Dendritic cell treated with granulocyte-macrophage colony-stimulating factor and Interleukin-4, amounts not matched to agents 40 ng/mL and 50 ng/mL, for 4 days (primary cell): ENCODE data around the gene EVPLL.
"Not testable (repeated sequence)": the region's sequence is repeated elsewhere in the genome, so short reads cannot be mapped to it uniquely, and the experiment has no call there.

ENCODE experiments used
- H3K27ac Mint-ChIP-seq: one replicate; pipeline ENCODE4 v1.8.0; 2022; ENCODE audit warnings: mild to moderate bottlenecking, mixed read lengths
- H3K27me3 Mint-ChIP-seq: one replicate; pipeline ENCODE4 v1.8.0; 2022; ENCODE audit warnings: mild to moderate bottlenecking, mixed read lengths
- H3K36me3 Mint-ChIP-seq: one replicate; pipeline ENCODE4 v1.8.0; 2022; ENCODE audit warnings: low read depth, mixed read lengths
- H3K4me1 Mint-ChIP-seq: one replicate; pipeline ENCODE4 v1.8.0; 2022; ENCODE audit warnings: low read depth, mixed read lengths
- H3K4me3 Mint-ChIP-seq: one replicate; pipeline ENCODE4 v1.8.0; 2022; ENCODE audit warnings: mild to moderate bottlenecking, moderate library complexity, mixed read lengths
- H3K9me3 Mint-ChIP-seq: one replicate; pipeline ENCODE4 v1.8.0; 2022; ENCODE audit warnings: mixed read lengths
- intact Hi-C: fragments of 100-400 bp; cut with micrococcal nuclease; formaldehyde crosslinking; loops from one replicate; pipeline ENCODE4 v1.15.0; 2022

Gene EVPLL

GRCh38 chr17:18384271-18384670, 6.7 kb downstream of the EVPLL start:
- H3K36me3 Mint-ChIP-seq, H3K9me3 Mint-ChIP-seq, H3K4me3 Mint-ChIP-seq, H3K27ac Mint-ChIP-seq, intact Hi-C loops: not testable (repeated sequence)
- Mint-ChIP-seq H3K4me1 (peaks cover 20% of the 10 kb centered on the region), H3K27me3 (peaks cover 82% of the 10 kb centered on the region)

GRCh38 chr17:18387583-18387982, 10.0 kb downstream of the EVPLL start:
- H3K9me3 Mint-ChIP-seq, H3K36me3 Mint-ChIP-seq, H3K4me3 Mint-ChIP-seq, intact Hi-C loops, H3K27ac Mint-ChIP-seq: not testable (repeated sequence)
- Mint-ChIP-seq H3K27me3 (peaks cover 60% of the 10 kb centered on the region), H3K4me1 (peaks cover 20% of the 10 kb centered on the region)

GRCh38 chr17:18388266-18388665, 10.7 kb downstream of the EVPLL start:
- H3K4me3 Mint-ChIP-seq, H3K27ac Mint-ChIP-seq, H3K36me3 Mint-ChIP-seq, H3K9me3 Mint-ChIP-seq, intact Hi-C loops: not testable (repeated sequence)
- H3K4me1 Mint-ChIP-seq, result peaks cover 20% of the 10 kb centered on the region
- peaks cover 53% of the 10 kb centered on the region for H3K27me3 Mint-ChIP-seq

- H3K4me3 Mint-ChIP-seq, intact Hi-C loops, H3K9me3 Mint-ChIP-seq, H3K27ac Mint-ChIP-seq, H3K36me3 Mint-ChIP-seq: not testable (repeated sequence)
- Mint-ChIP-seq H3K4me1 (peaks cover 20% of the 10 kb centered on the region), H3K27me3 (peaks cover 49% of the 10 kb centered on the region)
Observed at GRCh38 chr17:18388728-18389127, 11.2 kb downstream of the EVPLL start.

- H3K36me3 Mint-ChIP-seq, H3K4me1 Mint-ChIP-seq, intact Hi-C loops, H3K27me3 Mint-ChIP-seq, H3K4me3 Mint-ChIP-seq, H3K27ac Mint-ChIP-seq, H3K9me3 Mint-ChIP-seq: not testable (repeated sequence)
Observed at GRCh38 chr17:18401872-18402590, 24.5 kb downstream of the EVPLL start.

GRCh38 chr17:18403166-18403565, 25.6 kb downstream of the EVPLL start:
- H3K9me3 Mint-ChIP-seq, H3K27me3 Mint-ChIP-seq, H3K36me3 Mint-ChIP-seq, H3K4me3 Mint-ChIP-seq, intact Hi-C loops, H3K27ac Mint-ChIP-seq, H3K4me1 Mint-ChIP-seq: not testable (repeated sequence)

- H3K36me3 Mint-ChIP-seq, H3K27ac Mint-ChIP-seq, H3K27me3 Mint-ChIP-seq, H3K9me3 Mint-ChIP-seq, H3K4me3 Mint-ChIP-seq, intact Hi-C loops, H3K4me1 Mint-ChIP-seq: not testable (repeated sequence)
Observed at GRCh38 chr17:18403604-18404003, 26.0 kb downstream of the EVPLL start.

GRCh38 chr17:18408906-18409305, 31.3 kb downstream of the EVPLL start:
- H3K27ac Mint-ChIP-seq, H3K36me3 Mint-ChIP-seq, H3K9me3 Mint-ChIP-seq, intact Hi-C loops, H3K4me3 Mint-ChIP-seq: not testable (repeated sequence)
- Mint-ChIP-seq H3K4me1 (peaks cover 20% of the 10 kb centered on the region), H3K27me3 (peaks cover 14% of the 10 kb centered on the region)

GRCh38 chr17:18409321-18409720, 31.7 kb downstream of the EVPLL start:
- Mint-ChIP-seq H3K4me1 (peaks cover 20% of the 10 kb centered on the region), H3K27me3 (peaks cover 14% of the 10 kb centered on the region)
- H3K27ac Mint-ChIP-seq, H3K36me3 Mint-ChIP-seq, H3K9me3 Mint-ChIP-seq, intact Hi-C loops, H3K4me3 Mint-ChIP-seq: not testable (repeated sequence)

- H3K27ac Mint-ChIP-seq, H3K9me3 Mint-ChIP-seq, intact Hi-C loops, H3K36me3 Mint-ChIP-seq: not testable (repeated sequence)
- Mint-ChIP-seq H3K4me1 (peaks cover 20% of the 10 kb centered on the region), H3K27me3 (peaks cover 14% of the 10 kb centered on the region), H3K4me3 (peak overlapping the region; percentile 87)
Observed at GRCh38 chr17:18410736-18411135, 33.2 kb downstream of the EVPLL start.

GRCh38 chr17:18411377-18411864, 33.8 kb downstream of the EVPLL start:
- peaks cover 14% of the 10 kb centered on the region for H3K27me3 Mint-ChIP-seq
- H3K36me3 Mint-ChIP-seq, intact Hi-C loops, H3K9me3 Mint-ChIP-seq: not testable (repeated sequence)
- peak overlapping the region; percentile 87 for H3K4me3 Mint-ChIP-seq
- peaks cover 20% of the 10 kb centered on the region for H3K4me1 Mint-ChIP-seq
- peak overlapping the region; percentile 68 for H3K27ac Mint-ChIP-seq

GRCh38 chr17:18412001-18412538, 34.5 kb downstream of the EVPLL start:
- peaks cover 20% of the 10 kb centered on the region for H3K4me1 Mint-ChIP-seq
- H3K9me3 Mint-ChIP-seq, intact Hi-C loops, H3K36me3 Mint-ChIP-seq: not testable (repeated sequence)
- peak overlapping the region; percentile 68 for H3K27ac Mint-ChIP-seq
- peak overlapping the region; percentile 87 for H3K4me3 Mint-ChIP-seq
- H3K27me3 Mint-ChIP-seq, result peaks cover 14% of the 10 kb centered on the region

GRCh38 chr17:18421521-18421920, 43.9 kb downstream of the EVPLL start:
- intact Hi-C loops, H3K9me3 Mint-ChIP-seq, H3K36me3 Mint-ChIP-seq, H3K4me1 Mint-ChIP-seq, H3K27ac Mint-ChIP-seq, H3K4me3 Mint-ChIP-seq, H3K27me3 Mint-ChIP-seq: not testable (repeated sequence)

GRCh38 chr17:18422464-18422863, 44.9 kb downstream of the EVPLL start:
- intact Hi-C loops, H3K4me1 Mint-ChIP-seq, H3K27ac Mint-ChIP-seq, H3K36me3 Mint-ChIP-seq, H3K4me3 Mint-ChIP-seq, H3K9me3 Mint-ChIP-seq, H3K27me3 Mint-ChIP-seq: not testable (repeated sequence)

GRCh38 chr17:18423015-18423414, 45.4 kb downstream of the EVPLL start:
- H3K4me3 Mint-ChIP-seq, H3K27me3 Mint-ChIP-seq, H3K27ac Mint-ChIP-seq, H3K4me1 Mint-ChIP-seq, H3K36me3 Mint-ChIP-seq, H3K9me3 Mint-ChIP-seq, intact Hi-C loops: not testable (repeated sequence)
